Amniotic stem cell (primary cell): ENCODE results near the gene CST11.
"Not testable (repeated sequence)": the region's sequence is repeated elsewhere in the genome, so short reads cannot be mapped to it uniquely, and the experiment has no call there.

Experiments used
- DNase-seq: peaks from one replicate; lab custom pipeline; 2025; lab: John Stamatoyannopoulos, UW

The CST11 gene

GRCh38 chr20:23452776-23453175, at the start of gene CST11:
CST11 (minus strand) TSS chr20:23452876; CDS start chr20:23452811, 65 bp downstream.
- no peak for DNase-seq

DNA sequence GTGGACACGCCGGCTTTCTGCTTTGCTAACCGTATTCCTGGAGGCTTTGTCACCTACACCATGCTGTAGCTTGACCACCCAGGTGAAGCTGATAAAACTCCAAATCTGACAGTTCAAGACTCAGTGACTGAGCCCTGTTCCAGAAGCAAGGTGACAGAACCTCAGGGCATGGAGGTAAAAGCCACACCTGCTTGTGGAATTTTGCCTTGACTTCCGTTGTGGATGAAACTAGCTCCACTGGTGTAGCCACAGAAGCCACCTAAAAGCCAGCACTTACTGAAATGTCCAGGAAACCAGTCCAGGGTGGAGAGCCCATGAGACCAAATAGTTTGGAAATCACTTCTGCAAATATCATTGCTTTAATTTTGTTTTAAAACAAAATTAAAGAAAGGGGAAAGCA, 49.2 kb upstream of the CST11 start:
- DNase-seq = no peak

- no peak for DNase-seq
Observed at GRCh38 chr20:23497536-23497935, 44.9 kb upstream of the CST11 start.

DNA sequence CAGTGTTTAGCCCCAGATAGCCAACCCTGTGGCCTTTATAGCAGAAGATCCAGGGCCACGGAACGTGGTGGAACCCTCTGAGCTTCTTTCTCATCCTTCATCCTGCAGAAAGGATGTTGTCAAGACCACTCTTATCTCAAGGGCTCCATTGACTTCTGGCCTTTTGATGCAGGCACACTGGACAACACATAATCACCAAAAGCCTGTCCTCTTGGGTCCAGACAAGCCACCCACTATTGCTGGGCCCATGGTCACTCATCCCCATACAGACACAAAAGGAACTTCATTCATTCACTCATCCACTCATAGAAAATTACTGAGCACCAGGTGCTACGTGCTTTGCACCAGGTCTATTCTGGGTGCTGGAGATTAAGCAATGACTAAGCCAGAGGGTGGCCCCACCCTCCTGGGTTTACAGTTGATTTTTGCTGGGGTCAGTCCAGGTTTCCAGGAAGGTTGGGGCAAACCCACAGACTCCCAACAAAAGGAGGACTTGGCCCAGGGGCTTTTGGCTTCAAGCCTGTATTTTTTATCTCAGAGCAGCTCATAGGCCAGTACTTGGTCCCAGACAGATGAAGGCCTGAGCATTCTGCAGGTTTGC, 40.6 kb upstream of the CST11 start:
- DNase-seq = no peak

- DNase-seq = no peak
Observed at GRCh38 chr20:23492292-23492691, 39.6 kb upstream of the CST11 start.

DNA sequence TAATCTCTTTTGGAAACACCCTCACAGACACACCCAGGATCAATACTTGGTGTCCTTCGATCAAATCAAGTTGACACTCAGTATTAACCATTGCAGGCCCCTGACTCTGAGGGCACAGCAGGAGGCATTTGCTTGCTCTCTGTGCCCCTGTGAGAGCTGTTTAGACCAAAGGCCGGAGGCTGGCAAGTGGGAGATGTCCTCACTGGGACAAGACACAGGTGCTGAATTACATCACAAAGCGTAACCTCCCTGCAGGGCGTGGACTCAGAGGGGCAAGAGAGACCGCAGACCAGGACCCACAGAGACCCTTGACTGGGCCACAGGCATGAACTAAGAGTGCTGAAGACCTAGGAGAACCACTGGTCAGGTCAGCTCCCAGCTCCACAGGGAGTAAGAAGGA, 38.1 kb upstream of the CST11 start, which contains the start of gene CST8:
Gene CST8 (plus strand): TSS at position 301 of the 400 bp plus-strand sequence. CDS start 551 bp downstream, outside the sequence.
- DNase-seq = no peak

DNA sequence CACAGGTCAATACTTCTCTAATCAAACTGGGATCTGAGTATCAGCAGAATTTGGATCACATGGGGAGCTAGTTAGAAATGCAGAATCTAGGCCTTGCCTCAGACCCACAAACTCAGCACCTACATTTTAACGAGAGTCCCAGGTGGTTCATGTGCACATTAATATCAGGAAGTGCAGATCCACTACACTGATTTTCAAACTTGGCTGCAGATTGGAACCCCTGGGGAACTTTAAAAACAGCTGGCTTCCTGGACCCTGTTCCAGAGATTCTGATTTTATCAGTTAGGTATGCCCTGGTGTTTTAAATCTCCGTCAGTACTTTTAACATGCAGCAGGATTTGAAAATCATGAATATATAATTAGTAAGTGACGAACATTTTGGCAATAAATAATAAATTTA, 36.3 kb upstream of the CST11 start:
- no peak for DNase-seq

DNA sequence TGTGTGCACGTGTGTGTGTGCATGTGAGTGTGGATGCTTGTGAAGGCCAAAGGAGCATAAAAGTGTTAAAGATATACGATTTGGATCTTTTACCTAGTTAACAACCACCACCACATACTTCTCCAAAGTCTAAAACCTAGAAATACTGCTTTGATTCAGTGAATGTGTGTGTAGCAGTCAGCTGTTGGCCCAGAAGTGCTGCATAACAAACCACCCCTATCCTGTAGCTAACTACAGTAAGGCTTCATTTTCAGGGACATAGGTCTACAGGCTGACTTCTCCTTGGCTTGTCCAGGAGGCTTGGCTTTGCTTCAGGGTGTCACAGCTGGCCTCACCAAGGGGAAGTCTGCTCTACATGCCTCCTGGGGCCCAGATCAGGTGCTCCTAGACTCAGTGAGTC, 35.8 kb upstream of the CST11 start:
- DNase-seq = no peak

- DNase-seq = no peak
Observed at GRCh38 chr20:23484081-23484480, 31.4 kb upstream of the CST11 start.

- DNase-seq = no peak
Observed at GRCh38 chr20:23482138-23482537, 29.5 kb upstream of the CST11 start.

DNA sequence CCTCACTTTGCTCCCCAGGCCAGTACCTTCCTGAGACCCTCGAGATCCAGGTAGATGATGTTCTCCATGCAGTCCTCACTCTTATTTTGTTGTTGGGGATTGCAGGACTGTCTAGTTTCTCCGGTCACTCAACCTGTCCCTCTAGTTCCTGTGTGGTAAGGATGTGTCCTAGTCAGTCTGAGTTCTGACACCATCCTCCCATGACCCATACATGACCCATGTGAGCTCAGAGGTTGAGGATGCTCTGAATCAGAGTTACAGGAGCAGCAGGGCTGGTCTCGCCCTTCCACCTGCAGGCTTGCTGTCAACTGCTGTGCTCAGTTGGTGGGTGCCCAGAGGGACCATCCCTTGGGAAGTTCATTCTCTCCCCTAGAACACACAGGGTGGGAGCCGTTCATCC, 26.4 kb upstream of the CST11 start:
- DNase-seq = no peak

- DNase-seq = no peak
Observed at GRCh38 chr20:23477223-23477622, 24.5 kb upstream of the CST11 start.

GRCh38 chr20:23476015-23476754, 23.5 kb upstream of the CST11 start:
- DNase-seq = no peak

DNA sequence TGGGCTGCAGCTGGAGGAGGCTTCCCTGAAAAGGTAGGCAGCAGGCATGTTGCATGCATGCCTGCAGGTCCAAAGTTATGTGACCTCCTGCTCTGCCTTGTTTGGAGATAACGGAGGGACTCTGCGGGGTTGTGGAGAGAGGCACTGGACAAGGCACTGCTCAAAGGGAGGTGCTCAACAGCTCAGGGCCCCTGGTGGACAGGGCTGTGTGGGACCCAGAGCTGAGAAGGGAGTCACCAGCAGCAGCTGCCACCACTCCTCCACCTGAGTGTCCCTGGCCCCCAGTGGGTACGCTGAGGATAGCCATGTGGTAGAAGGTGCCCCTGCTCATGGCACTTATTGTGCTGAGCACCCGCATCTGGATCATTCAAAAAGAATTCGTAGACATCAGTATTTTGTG, 22.7 kb upstream of the CST11 start:
- no peak for DNase-seq

- not testable (repeated sequence) for DNase-seq
Observed at GRCh38 chr20:23473293-23473692, 20.6 kb upstream of the CST11 start.

GRCh38 chr20:23472306-23472705, 19.6 kb upstream of the CST11 start:
- not testable (repeated sequence) for DNase-seq

GRCh38 chr20:23466961-23467360, 14.3 kb upstream of the CST11 start:
- DNase-seq = not testable (repeated sequence)

DNA sequence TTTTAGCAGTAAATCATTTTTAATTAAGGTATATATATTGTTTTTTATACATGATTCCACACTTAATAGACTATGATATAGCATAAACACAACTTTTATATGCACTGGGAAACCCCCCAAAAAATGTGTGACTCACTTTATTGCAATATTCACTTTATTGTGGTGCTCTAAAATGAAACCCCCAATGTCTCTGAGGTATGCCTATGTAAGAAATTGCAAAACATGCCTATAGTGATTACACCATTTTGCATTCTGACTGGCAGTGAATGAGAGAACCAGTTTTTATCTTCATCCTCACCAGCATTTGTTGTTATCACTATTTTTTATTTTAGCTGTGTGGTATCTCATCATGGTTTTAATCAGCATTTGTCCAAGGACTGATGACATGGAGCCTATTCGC, 8.5 kb upstream of the CST11 start:
- DNase-seq = no peak

GRCh38 chr20:23459461-23460150, 6.9 kb upstream of the CST11 start:
- DNase-seq = no peak

DNA sequence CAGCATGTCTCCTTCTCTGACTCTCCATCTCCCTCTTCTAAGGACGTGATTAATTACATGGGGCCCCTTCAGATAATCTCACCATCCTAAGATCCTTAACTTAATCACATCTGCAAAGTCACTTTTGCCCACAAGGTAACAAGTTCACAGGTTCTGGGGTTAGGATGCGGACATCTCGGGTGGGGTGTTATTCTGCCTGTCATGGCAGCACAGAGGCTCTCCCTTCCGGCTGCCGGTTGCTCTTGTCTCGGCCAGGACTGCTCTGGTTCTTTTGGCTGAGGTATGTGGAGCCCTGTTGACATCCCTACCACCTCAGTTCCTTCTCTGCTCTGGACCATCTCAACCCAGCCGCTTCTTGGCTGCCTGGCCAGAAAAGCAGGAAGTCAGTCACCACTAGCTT, 4.2 kb upstream of the CST11 start:
- DNase-seq = no peak

GRCh38 chr20:23456409-23456808, 3.7 kb upstream of the CST11 start:
- no peak for DNase-seq

DNA sequence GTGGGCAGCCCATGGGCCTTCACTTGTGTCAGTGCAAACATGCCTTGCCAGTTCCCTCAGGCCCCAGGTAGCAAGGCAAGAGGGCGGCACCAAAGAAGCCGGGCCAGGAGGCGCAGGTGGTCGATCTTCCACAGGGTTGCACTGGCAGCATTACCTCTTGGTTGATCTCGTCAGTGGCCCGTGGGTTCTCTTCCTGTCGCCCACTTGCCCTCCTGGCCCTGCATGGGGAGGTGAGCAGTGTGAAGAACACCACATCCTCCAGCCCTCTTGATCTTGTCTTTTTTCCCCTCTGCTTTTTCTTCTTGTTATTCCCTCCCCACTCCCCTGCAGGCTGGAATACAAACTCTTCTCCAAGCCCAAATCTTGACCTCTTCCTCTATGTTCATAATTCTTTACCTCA, 3.0 kb upstream of the CST11 start:
- DNase-seq = no peak

- no peak for DNase-seq
Observed at GRCh38 chr20:23454816-23455215, 2.1 kb upstream of the CST11 start.
